ENCODE results near the gene RAB28. TPM values are rescaled to one million over a fixed set of nuclear protein-coding genes. Genes with fewer than 3 reads are reported as not detected.

Gene RAB28
- total and polyA plus RNA-seq, 2 of the 8 experiments (the other 6 are each of a cell fraction or from before 2014, with no cell fraction given): 16.0 to 18.7 TPM

GRCh38 chr4:13516315-13516860, 32.2 kb upstream of the RAB28 start:
- Histone ChIP-seq H2BK120ac (replicated peaks; ENCODE audit: low read depth, low read length) (no peak overlapping the region), H3K4me3 (ENCODE audit: extremely low read depth in 1 of 4, insufficient read depth in 2 of 4, low read depth in 3 of 4, low read length in 4 of 4) (no peak overlapping the region), H3K23me2 (ENCODE audit: low read depth, low read length) (no peaks in the 10 kb centered on the region), H2BK15ac (ENCODE audit: low read length) (no peak overlapping the region), H3K79me1 (ENCODE audit: low read depth, low read length) (no peaks in the 10 kb centered on the region), H2AFZ (ENCODE audit: low read length) (no peak overlapping the region), H3K4ac (replicated peaks; ENCODE audit: insufficient read length, low read depth, low read length) (no peak overlapping the region), H3K9ac (replicated peaks in 1 of 4; ENCODE audit: extremely low read depth in 1 of 4, low read depth in 3 of 4, low read length in 3 of 4) (no peak overlapping the region), H3K36me3 (ENCODE audit: control insufficient read depth in 2 of 4, insufficient read depth in 4 of 4, low read length in 3 of 4) (no peaks in the 10 kb centered on the region), H3K23ac (ENCODE audit: insufficient read length) (no peak overlapping the region), H4K5ac (ENCODE audit: insufficient read length, low read depth, low read length) (no peak overlapping the region), H3K79me2 (ENCODE audit: control insufficient read depth in 1 of 2, insufficient read depth in 2 of 2, low read length in 2 of 2) (no peaks in the 10 kb centered on the region), H3K27me3 (replicated peaks in 1 of 4; ENCODE audit: control insufficient read depth in 3 of 4, extremely low read depth in 1 of 4, insufficient read depth in 3 of 4, low read length in 3 of 4) (peaks cover 5 to 11% (median 7%) of the 10 kb centered on the region in 4 experiments), H3K9me3 (ENCODE audit: insufficient read depth in 2 of 2, low read depth in 1 of 2, low read length in 1 of 2) (no peaks in the 10 kb centered on the region), H3K56ac (replicated peaks; ENCODE audit: insufficient read length, low read depth, low read length) (no peak overlapping the region), H4K91ac (replicated peaks; ENCODE audit: insufficient read length, low read length) (no peak overlapping the region), H2BK12ac (ENCODE audit: low read depth, low read length) (no peak overlapping the region), H3K18ac (ENCODE audit: extremely low read depth, low read length) (no peak overlapping the region), H3K4me2 (ENCODE audit: insufficient read depth in 1 of 2, low read depth in 2 of 2, low read length in 2 of 2) (no peak overlapping the region), H4K20me1 (replicated peaks in 1 of 2; ENCODE audit: control insufficient read depth in 1 of 2, insufficient read depth in 2 of 2, low read length in 2 of 2) (no peaks in the 10 kb centered on the region), H2AK5ac (ENCODE audit: low read depth, low read length) (no peak overlapping the region), H3K4me1 (replicated peaks in 1 of 4; ENCODE audit: control insufficient read depth in 3 of 4, insufficient read depth in 4 of 4, low read length in 3 of 4) (peaks cover 0 to 10% (median 5%) of the 10 kb centered on the region in 4 experiments; a peak in 3 of 7 replicates), H3K27ac (ENCODE audit: low read depth, low read length) (no peak overlapping the region), H2BK5ac (ENCODE audit: low read depth, low read length) (no peak overlapping the region), H3K14ac (ENCODE audit: insufficient read length) (no peak overlapping the region), H2BK20ac (ENCODE audit: low read length) (no peak overlapping the region), H4K8ac (ENCODE audit: extremely low read depth, insufficient read depth, low read length) (no peak overlapping the region)
- CTCF ChIA-PET (ENCODE audit: partially characterized antibody): interaction anchor here (0.7 kb wide), 1 partner anchor 14 kb away, joined by 4 read pairs; no protein-coding TSS in a partner anchor
- DNase-seq (ENCODE audit: low read depth in 1 of 2, low spot score in 2 of 2): no peak
- 77% methylated on average over 3 of the region's 3 CpGs; no CpG with 5 or more reads in 1 of the 2 experiments for WGBS, 2 experiments (ENCODE audit: extremely low coverage in 1 of 2, insufficient coverage in 1 of 2, insufficient read length in 1 of 2, insufficient replicate concordance in 2 of 2, low coverage in 1 of 2, low lambda C conversion rate in 2 of 2, missing lambda C conversion rate in 1 of 2)
- FAIRE-seq: no peak
- POLR2A ChIA-PET (ENCODE audit: partially characterized antibody): no interaction called here
- TF ChIP-seq CHD1 (IDR thresholded peaks at IDR 0.05; ENCODE audit: low read depth, low read length) (no peak), HDAC2 (IDR thresholded peaks at IDR 0.05; ENCODE audit: borderline replicate concordance in 1 of 2, low read depth in 2 of 2, low read length in 2 of 2) (no peak), PHF8 (conservative IDR thresholded peaks at IDR 0.05; ENCODE audit: low read depth, low read length) (no peak), TAF7 (optimal IDR thresholded peaks at IDR 0.05; ENCODE audit: borderline replicate concordance, low read depth, low read length) (no peak), GABPA (IDR thresholded peaks at IDR 0.05; ENCODE audit: borderline replicate concordance, insufficient read depth, low read length) (no peak), BCL11A (IDR thresholded peaks at IDR 0.05; ENCODE audit: low read depth in 2 of 2, low read length in 2 of 2) (no peak), SRF (IDR thresholded peaks at IDR 0.05; ENCODE audit: low read depth, low read length) (no peak), JUN (IDR thresholded peaks at IDR 0.05; ENCODE audit: low read depth, low read length) (no peak), CBX8 (IDR thresholded peaks at IDR 0.05; ENCODE audit: borderline replicate concordance, low read depth, low read length) (no peak), KDM1A (IDR thresholded peaks at IDR 0.05; ENCODE audit: borderline replicate concordance, low read length) (no peak), RFX5 (IDR thresholded peaks at IDR 0.05; ENCODE audit: borderline replicate concordance, low read depth, low read length) (no peak)
- TF ChIP-seq, protein P1, sequence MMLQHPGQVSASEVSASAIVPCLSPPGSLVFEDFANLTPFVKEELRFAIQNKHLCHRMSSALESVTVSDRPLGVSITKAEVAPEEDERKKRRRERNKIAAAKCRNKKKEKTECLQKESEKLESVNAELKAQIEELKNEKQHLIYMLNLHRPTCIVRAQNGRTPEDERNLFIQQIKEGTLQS (IDR thresholded peaks at IDR 0.05; ENCODE audit: insufficient read depth, low read depth, low read length): no peak

Data from H1 (cell line).